ENCODE results near the gene JAK3.

Gene JAK3

GRCh38 chr19:17873786-17874757 lies 26.3 kb upstream of the JAK3 start:
- TF ChIP-seq USF1 (IDR thresholded peaks at IDR 0.05) (no peak), MAX (IDR thresholded peaks at IDR 0.05) (peak; percentile 83)

- TF ChIP-seq ZBTB7A (IDR thresholded peaks at IDR 0.05; ENCODE audit: low read depth) (no peak), CREB1 (IDR thresholded peaks at IDR 0.05; ENCODE audit: low read depth) (no peak), RAD21 (IDR thresholded peaks at IDR 0.05; ENCODE audit: low read depth) (no peak)
These were observed 24.6 kb upstream of the JAK3 start for GRCh38 chr19:17872251-17873001.

- TF ChIP-seq NFIC (IDR thresholded peaks at IDR 0.05), result no peak
- no peak for TF ChIP-seq REST (IDR thresholded peaks at IDR 0.05; ENCODE audit: low read depth)
- TF ChIP-seq YY1 (IDR thresholded peaks at IDR 0.05; ENCODE audit: low read depth), result no peak
- no peak for TF ChIP-seq CREB1 (IDR thresholded peaks at IDR 0.05; ENCODE audit: low read depth)
- no peak for TF ChIP-seq TAF1 (IDR thresholded peaks at IDR 0.05; ENCODE audit: low read depth)
- no peak for TF ChIP-seq FOXM1 (IDR thresholded peaks at IDR 0.05; ENCODE audit: borderline replicate concordance, low read depth)
These were observed 24.1 kb upstream of the JAK3 start, which contains the start of gene SLC5A5 for GRCh38 chr19:17871878-17872250. Gene SLC5A5 (plus strand): TSS chr19:17871945. CDS start chr19:17872320, 375 bp downstream.

GRCh38 chr19:17871032-17871877 lies 23.5 kb upstream of the JAK3 start:
- TF ChIP-seq CREB1 (IDR thresholded peaks at IDR 0.05; ENCODE audit: low read depth) (no peak), ZBTB7A (IDR thresholded peaks at IDR 0.05; ENCODE audit: low read depth) (no peak), NFIC (IDR thresholded peaks at IDR 0.05) (peak; percentile 59), USF1 (IDR thresholded peaks at IDR 0.05) (no peak), EGR1 (IDR thresholded peaks at IDR 0.05) (no peak), TCF12 (IDR thresholded peaks at IDR 0.05; ENCODE audit: low read depth) (no peak), EP300 (IDR thresholded peaks at IDR 0.05; ENCODE audit: borderline replicate concordance) (no peak), TEAD4 (IDR thresholded peaks at IDR 0.05) (no peak), REST (IDR thresholded peaks at IDR 0.05; ENCODE audit: low read depth) (no peak)

GRCh38 chr19:17869114-17869608 lies 21.4 kb upstream of the JAK3 start:
- TF ChIP-seq MAX (IDR thresholded peaks at IDR 0.05), result no peak
- TF ChIP-seq FOXM1 (IDR thresholded peaks at IDR 0.05; ENCODE audit: borderline replicate concordance, low read depth), result no peak
- no peak for TF ChIP-seq USF1 (IDR thresholded peaks at IDR 0.05)
